Kidney glomerular epithelial cell (primary cell): ENCODE measurements around the gene OPRL1.

ENCODE experiments used
- DNase-seq: peaks from one replicate; lab custom pipeline; 2025; lab: John Stamatoyannopoulos, UW

OPRL1 gene

GRCh38 chr20:64042054-64042781, 37.7 kb upstream of the OPRL1 start:
- DNase-seq: no peak

GRCh38 chr20:64043768-64044167, 36.1 kb upstream of the OPRL1 start:
- no peak for DNase-seq

- peak; percentile 8 for DNase-seq
These were observed 35.2 kb upstream of the OPRL1 start for GRCh38 chr20:64044484-64045247.

GRCh38 chr20:64045346-64046011, 34.4 kb upstream of the OPRL1 start:
- no peak for DNase-seq

GRCh38 chr20:64047046-64047389, 32.9 kb upstream of the OPRL1 start:
- no peak for DNase-seq

- DNase-seq: no peak
These were observed 31.9 kb upstream of the OPRL1 start for GRCh38 chr20:64047968-64048401.

GRCh38 chr20:64048402-64049044, 31.4 kb upstream of the OPRL1 start:
- no peak for DNase-seq

GRCh38 chr20:64049060-64049877, 30.6 kb upstream of the OPRL1 start, which contains the start of gene SOX18:
SOX18 (minus strand) TSS chr20:64049639; CDS start chr20:64049516, 123 bp downstream.
- no peak for DNase-seq

- no peak for DNase-seq
These were observed 30.0 kb upstream of the OPRL1 start for GRCh38 chr20:64049878-64050260.

- no peak for DNase-seq
These were observed 29.4 kb upstream of the OPRL1 start for GRCh38 chr20:64050261-64051032.

- no peak for DNase-seq
These were observed 28.8 kb upstream of the OPRL1 start for GRCh38 chr20:64051033-64051452.

GRCh38 chr20:64051561-64052325, 28.1 kb upstream of the OPRL1 start:
- DNase-seq: no peak

- no peak for DNase-seq
These were observed 27.6 kb upstream of the OPRL1 start for GRCh38 chr20:64052326-64052722.

GRCh38 chr20:64052987-64053840, 26.7 kb upstream of the OPRL1 start:
- no peak for DNase-seq

- no peak for DNase-seq
These were observed 25.8 kb upstream of the OPRL1 start for GRCh38 chr20:64053841-64054661.

- DNase-seq: no peak
These were observed 24.4 kb upstream of the OPRL1 start for GRCh38 chr20:64055396-64055892.

- DNase-seq: peak; percentile 10
These were observed 23.8 kb upstream of the OPRL1 start for GRCh38 chr20:64055893-64056638.
